GM12878 (cell line): ENCODE results near the gene CREB5. TPM values are rescaled to one million over a fixed set of nuclear protein-coding genes. Genes with fewer than 3 reads are reported as not detected.

Experiments
- ASH2L ChIP-seq: fragments of 300-600, 200-600 bp; sonication (generic); IDR thresholded peaks from 2 replicates; pipeline ENCODE4 v1.6.1; 2017; ENCODE audit warnings: low read depth, mild to moderate bottlenecking, borderline replicate concordance
- BHLHE40 ChIP-seq, 2 experiments: fragments of 450-650 bp in 1 of 2; IDR thresholded peaks; 2 replicates each; pipeline ENCODE4 v1.6.1; 2011 to 2017; ENCODE audit warnings: low read depth in 2 of 2, borderline replicate concordance in 1 of 2, improper control_type of control experiment in 1 of 2, low read length in 1 of 2, mild to moderate bottlenecking in 1 of 2
- CBFB ChIP-seq: IDR thresholded peaks from 2 replicates; pipeline ENCODE4 v1.6.1; 2016; ENCODE audit warnings: antibody characterized with exemption, low read depth
- CBX5 ChIP-seq: sonication (generic); IDR thresholded peaks from 2 replicates; pipeline ENCODE4 v1.6.1; 2016; ENCODE audit warnings: low read depth, moderate library complexity, mild to moderate bottlenecking, inconsistent platforms
- CTCF ChIP-seq, 3 experiments: IDR thresholded peaks in 2 of 3; conservative IDR thresholded peaks in 1 of 3; 2 replicates each; pipeline ENCODE4 v1.5.1; 2011; ENCODE audit warnings: low read depth in 3 of 3, low read length in 3 of 3, mild to moderate bottlenecking in 3 of 3, control low read depth in 2 of 3, moderate library complexity in 2 of 3, inconsistent platforms in 1 of 3, mixed read lengths in 1 of 3; ENCODE audit not compliant: control insufficient read depth in 2 of 3, insufficient read depth in 1 of 3; ENCODE audit errors: extremely low read depth in 1 of 3
- ELK1 ChIP-seq: IDR thresholded peaks from 2 replicates; pipeline ENCODE4 v1.6.1; 2012; ENCODE audit warnings: low read depth, low read length, improper control_type of control experiment
- ESRRA ChIP-seq: IDR thresholded peaks from 2 replicates; pipeline ENCODE4 v1.6.1; 2012; ENCODE audit warnings: mild to moderate bottlenecking, low read length, improper control_type of control experiment
- GATAD2B ChIP-seq: fragments of 450-650 bp; conservative IDR thresholded peaks from 2 replicates; pipeline ENCODE4 v1.6.1; 2017; ENCODE audit warnings: low read depth, mild to moderate bottlenecking, moderate library complexity
- MEF2A ChIP-seq: IDR thresholded peaks from 2 replicates; pipeline ENCODE4 v1.6.1; 2011; ENCODE audit warnings: low read depth, mild to moderate bottlenecking, low read length, moderate library complexity; ENCODE audit not compliant: insufficient read depth
- MYB ChIP-seq: fragments of 150-350 bp; IDR thresholded peaks from 2 replicates; pipeline ENCODE4 v1.6.1; 2014; ENCODE audit warnings: mild to moderate bottlenecking, low read depth, low read length, borderline replicate concordance
- NR2C1 ChIP-seq: fragments of 450-650 bp; IDR thresholded peaks from 2 replicates; pipeline ENCODE4 v1.6.1; 2017; ENCODE audit warnings: antibody characterized with exemption, mild to moderate bottlenecking, moderate library complexity
- POLR2AphosphoS2 ChIP-seq: IDR thresholded peaks from 2 replicates; pipeline ENCODE4 v1.6.1; 2011; ENCODE audit warnings: low read depth, mild to moderate bottlenecking, low read length, improper control_type of control experiment, moderate library complexity
- PRDM15 ChIP-seq: fragments of 450-650 bp; formaldehyde crosslinking; IDR thresholded peaks from 2 replicates; pipeline ENCODE4 v1.4.0; 2020; ENCODE audit warnings: mild to moderate bottlenecking, moderate library complexity
- RELA ChIP-seq: fragments of 450-650 bp; IDR thresholded peaks from 2 replicates; pipeline ENCODE4 v1.8.0; 2014; ENCODE audit warnings: borderline replicate concordance; ENCODE audit not compliant: partially characterized antibody
- SIN3A ChIP-seq: IDR thresholded peaks from 2 replicates; pipeline ENCODE4 v1.6.1; 2012; ENCODE audit warnings: low read depth, low read length, improper control_type of control experiment
- SMAD1 ChIP-seq: fragments of 450-650 bp; IDR thresholded peaks from 2 replicates; pipeline ENCODE4 v1.6.1; 2018; ENCODE audit warnings: mild to moderate bottlenecking, low read depth; ENCODE audit not compliant: partially characterized antibody
- SREBF2 ChIP-seq: IDR thresholded peaks from 2 replicates; pipeline ENCODE4 v1.6.1; 2012; ENCODE audit warnings: mild to moderate bottlenecking, low read length
- USF1 ChIP-seq: IDR thresholded peaks from 2 replicates; pipeline ENCODE4 v1.6.1; 2011; ENCODE audit warnings: borderline replicate concordance, low read depth, mild to moderate bottlenecking, moderate library complexity, mixed read lengths, low read length; ENCODE audit not compliant: insufficient read depth; ENCODE audit errors: extremely low read length
- ZNF207 ChIP-seq: fragments of 450-650 bp; IDR thresholded peaks from 2 replicates; pipeline ENCODE4 v1.6.1; 2014; ENCODE audit warnings: antibody characterized with exemption, mild to moderate bottlenecking, borderline replicate concordance
- ZNF217 ChIP-seq: fragments of 450-650 bp; IDR thresholded peaks from 2 replicates; pipeline ENCODE4 v1.6.1; 2017; ENCODE audit warnings: antibody characterized with exemption, mild to moderate bottlenecking
- ZNF622 ChIP-seq: fragments of 450-650 bp; IDR thresholded peaks from 2 replicates; pipeline ENCODE4 v1.6.1; 2017; ENCODE audit warnings: mild to moderate bottlenecking, inconsistent platforms
- ZSCAN29 ChIP-seq: fragments of 450-650 bp; IDR thresholded peaks from 2 replicates; pipeline ENCODE4 v1.6.1; 2017; ENCODE audit warnings: mild to moderate bottlenecking, moderate library complexity
- polyA plus RNA-seq, 11 experiments: library from polyadenylated mRNA; depleted of rRNA in 4 of 11; unstranded in 6 of 11; stranded (reverse) in 5 of 11; fragments of >200 nt; fragmentation: Nextera tagmentation in 4 of 11; fragmentation: Illumina TruSeq in 1 of 11; extraction: Ambion mirVana in 4 of 11; extraction: Trizol in 1 of 11; gene quantifications; 1 replicate in 1 of 11; 2 replicates in 10 of 11; pipeline versions ENCODE4 v1.2.1 to v1.2.3, GENCODE V29; 2011 to 2016; ENCODE audit warnings: inconsistent platforms in 2 of 11, missing spikeins in 2 of 11, low read depth in 1 of 11
- total RNA-seq, 4 experiments: library from RNA; depleted of rRNA in 3 of 4; stranded (reverse); fragments of >200 nt in 3 of 4; fragmentation: Illumina TruSeq in 1 of 4; extraction: Trizol in 1 of 4; gene quantifications; 2 replicates each; pipeline versions ENCODE4 v1.2.1 to v1.2.3, GENCODE V29; 2013 to 2021

The CREB5 gene
- total and polyA plus RNA-seq, 10 of the 15 experiments (the other 5 are each of a cell fraction or from before 2014, with no cell fraction given), result 12.9 to 74.1 (median 53.0) TPM

- TF ChIP-seq ZNF207 (no peak), CTCF (IDR thresholded peaks at IDR 0.05 in 2 of 3, conservative IDR thresholded peaks at IDR 0.05 in 1 of 3; ENCODE audit: control insufficient read depth in 2 of 3, extremely low read depth in 1 of 3, insufficient read depth in 1 of 3, low read depth in 3 of 3, low read length in 3 of 3) (no peak), BHLHE40 (IDR thresholded peaks at IDR 0.05; ENCODE audit: borderline replicate concordance in 1 of 2, low read depth in 2 of 2, low read length in 1 of 2) (no peak; a peak in 1 of 4 replicates), POLR2AphosphoS2 (no peak), SREBF2 (no peak), CBX5 (no peak), NR2C1 (no peak), SIN3A (no peak), ELK1 (no peak), PRDM15 (CRISPR knock-in tag) (no peak), RELA (no peak), MEF2A (0 out of 2 replicates have a peak, but pooled peaks have one; percentile 49), ASH2L (no peak), ESRRA (no peak), GATAD2B (no peak), MYB (no peak), ZNF622 (no peak), ZSCAN29 (no peak), ZNF217 (peak; percentile 92), USF1 (no peak), SMAD1 (no peak), CBFB (peak; percentile 92)
Measured at GRCh38 chr7:28442540-28443420, 30.5 kb downstream of the CREB5 start (continued).
